HCT116 (cell line): ENCODE measurements around the gene MCAT. TPM values are rescaled to one million over a fixed set of nuclear protein-coding genes. Genes with fewer than 3 reads are reported as not detected.

Source experiments
- ATAC-seq: fragments of 200-7000 bp; cut with Tn5 transposase; 2 replicates; pipeline ENCODE4 v1.9.1; 2020; ENCODE audit warnings: mild to moderate bottlenecking, moderate library complexity
- BruUV-seq: library from RNA; stranded (reverse); fragments of 400-500 nt; replicated peaks from 2 replicates; lab custom pipeline; 2021; lab: Mats Ljungman, UMichigan
- CTCF ChIA-PET: fragments of 300-600 bp; sonication (Branson Sonifier 250); formaldehyde crosslinking; loops from one replicate; lab custom pipeline; 2021; ENCODE audit warnings: antibody characterized with exemption; lab: Charles Lee
- POLR2A ChIA-PET: fragments of 300-600, 350-600 bp; sonication (Branson Sonifier 250); formaldehyde crosslinking; loops from one replicate; lab custom pipeline; 2021; ENCODE audit warnings: antibody characterized with exemption; lab: Charles Lee
- RAD21 ChIA-PET, 2 experiments: fragments of 300-600 bp; sonication (Branson Sonifier 250); formaldehyde crosslinking; loops; one replicate each; lab custom pipeline; 2023; ENCODE audit warnings: low total read pairs in 2 of 2; ENCODE audit not compliant: uncharacterized antibody in 2 of 2, unreplicated experiment in 2 of 2, low non-redundant PET in 1 of 2; lab: Charles Lee
- DNase-seq: peaks from one replicate; pipeline ENCODE4 v3.0.0-alpha.2; 2010; ENCODE audit warnings: low read depth, low spot score
- H2AFZ ChIP-seq: fragments of 200-600 bp; shearing (Covaris generic), sonication (generic); 2 replicates; pipeline ENCODE4 v1.6.1; 2017; ENCODE audit warnings: low read depth, mixed run types, mixed read lengths, antibody characterized with exemption, low read length; ENCODE audit not compliant: poor library complexity, severe bottlenecking
- H3K27ac ChIP-seq: 2 replicates; pipeline ENCODE4 v1.5.1; 2012; ENCODE audit warnings: low read depth, low read length
- H3K27me3 ChIP-seq: fragments of 200-600 bp; sonication (generic); 2 replicates; pipeline ENCODE4 v1.6.1; 2016; ENCODE audit warnings: mixed run types, low read length, mixed read lengths; ENCODE audit not compliant: insufficient read depth
- H3K36me3 ChIP-seq, 2 experiments: fragments of 200-500 bp in 1 of 2; fragments of 200-600 bp in 1 of 2; sonication (Bioruptor generic) in 1 of 2; sonication (generic) in 1 of 2; 2 replicates each; pipeline versions ENCODE4 v1.5.1 to v1.6.1; 2014 to 2016; ENCODE audit warnings: low read length in 2 of 2, inconsistent platforms in 1 of 2, mixed read lengths in 1 of 2, mixed run types in 1 of 2; ENCODE audit not compliant: insufficient read depth in 2 of 2, control insufficient read depth in 1 of 2
- H3K4me1 ChIP-seq, 2 experiments: fragments of 200-600 bp in 1 of 2; sonication (generic) in 1 of 2; 2 replicates each; pipeline versions ENCODE4 v1.5.1 to v1.6.1; 2012 to 2017; ENCODE audit warnings: low read length in 2 of 2, inconsistent platforms in 1 of 2, mild to moderate bottlenecking in 1 of 2, mixed read lengths in 1 of 2, mixed run types in 1 of 2, moderate library complexity in 1 of 2; ENCODE audit not compliant: insufficient read depth in 2 of 2, control insufficient read depth in 1 of 2
- H3K4me2 ChIP-seq: fragments of 200-600 bp; sonication (generic); 2 replicates; pipeline ENCODE4 v1.6.1; 2017; ENCODE audit warnings: mixed run types, low read length, mixed read lengths
- H3K4me3 ChIP-seq, 2 experiments: fragments of 200-600 bp in 1 of 2; sonication (generic) in 1 of 2; replicated peaks in 1 of 2; 2 replicates each; pipeline ENCODE4 v1.5.1; 2011 to 2016; ENCODE audit warnings: low read length in 2 of 2, control low read depth in 1 of 2, low read depth in 1 of 2, mild to moderate bottlenecking in 1 of 2, mixed read lengths in 1 of 2, mixed run types in 1 of 2
- H3K79me2 ChIP-seq: fragments of 200-600 bp; sonication (generic); 2 replicates; pipeline ENCODE4 v1.6.1; 2017; ENCODE audit warnings: mild to moderate bottlenecking, mixed run types, low read length, moderate library complexity, mixed read lengths; ENCODE audit not compliant: insufficient read depth
- H3K9ac ChIP-seq: fragments of 200-600 bp; sonication (generic); 2 replicates; pipeline ENCODE4 v1.6.1; 2016; ENCODE audit warnings: low read length, mixed read lengths
- H3K9me2 ChIP-seq: fragments of 200-600 bp; sonication (generic), shearing (Covaris generic); 2 replicates; pipeline ENCODE4 v1.6.1; 2017; ENCODE audit warnings: mixed run types, mild to moderate bottlenecking, moderate library complexity; ENCODE audit not compliant: insufficient read depth
- H3K9me3 ChIP-seq, 2 experiments: fragments of 200-500 bp in 1 of 2; fragments of 200-600 bp in 1 of 2; sonication (Bioruptor generic) in 1 of 2; sonication (generic) in 1 of 2; 2 replicates each; pipeline ENCODE4 v1.6.1; 2014 to 2017; ENCODE audit warnings: low read length in 2 of 2, mixed read lengths in 2 of 2, inconsistent platforms in 1 of 2, low read depth in 1 of 2, mild to moderate bottlenecking in 1 of 2, mixed run types in 1 of 2, moderate library complexity in 1 of 2; ENCODE audit not compliant: control insufficient read depth in 1 of 2, insufficient read depth in 1 of 2
- H4K20me1 ChIP-seq: fragments of 200-600 bp; sonication (generic), shearing (Covaris generic); 2 replicates; pipeline ENCODE4 v1.6.1; 2017; ENCODE audit warnings: mixed run types, mild to moderate bottlenecking, moderate library complexity; ENCODE audit not compliant: insufficient read depth
- ELF1 ChIP-seq: IDR thresholded peaks from 2 replicates; pipeline ENCODE4 v1.6.1; 2012; ENCODE audit warnings: low read depth, borderline replicate concordance
- EZH2phosphoT487 ChIP-seq: fragments of 200-600 bp; IDR thresholded peaks from 2 replicates; pipeline ENCODE4 v1.6.1; 2018; ENCODE audit warnings: antibody characterized with exemption, borderline replicate concordance
- FOSL1 ChIP-seq: IDR thresholded peaks from 2 replicates; pipeline ENCODE4 v1.6.1; 2012; ENCODE audit warnings: low read depth
- JUND ChIP-seq: IDR thresholded peaks from 2 replicates; pipeline ENCODE4 v1.6.1; 2012
- POLR2A ChIP-seq: IDR thresholded peaks from 2 replicates; pipeline ENCODE4 v1.7.0; 2011; ENCODE audit warnings: borderline replicate concordance; ENCODE audit not compliant: insufficient read depth, insufficient read length; ENCODE audit errors: extremely low read depth
- POLR2AphosphoS5 ChIP-seq: IDR thresholded peaks from 2 replicates; pipeline ENCODE4 v1.6.1; 2011; ENCODE audit warnings: mild to moderate bottlenecking, low read depth, low read length, moderate library complexity
- SIN3A ChIP-seq: IDR thresholded peaks from 2 replicates; pipeline ENCODE4 v1.6.1; 2012; ENCODE audit warnings: low read depth
- SP1 ChIP-seq: IDR thresholded peaks from 2 replicates; pipeline ENCODE4 v1.6.1; 2012; ENCODE audit warnings: low read depth
- SRF ChIP-seq: IDR thresholded peaks from 2 replicates; pipeline ENCODE4 v1.6.1; 2012; ENCODE audit warnings: low read depth
- TCF7L2 ChIP-seq: IDR thresholded peaks from 2 replicates; pipeline ENCODE4 v1.7.0; 2011; ENCODE audit warnings: borderline replicate concordance, inconsistent platforms; ENCODE audit not compliant: insufficient read depth, insufficient read length; ENCODE audit errors: extremely low read depth
- YY1 ChIP-seq: IDR thresholded peaks from 2 replicates; pipeline ENCODE4 v1.6.1; 2011; ENCODE audit warnings: low read length, low read depth, moderate library complexity, mild to moderate bottlenecking; ENCODE audit not compliant: insufficient replicate concordance; ENCODE audit errors: extremely low read depth
- ZFX ChIP-seq: fragments of 450-650 bp; IDR thresholded peaks from 2 replicates; pipeline ENCODE4 v1.6.1; 2017
- ZNF274 ChIP-seq: fragments of 200-500 bp; sonication (Bioruptor generic); IDR thresholded peaks from 2 replicates; pipeline ENCODE4 v1.6.1; 2014; ENCODE audit warnings: mild to moderate bottlenecking, low read depth, low read length, inconsistent platforms
- intact Hi-C: fragments of 100-400 bp; cut with micrococcal nuclease; formaldehyde crosslinking; loops from 2 replicates; pipeline ENCODE4 v1.10.0; 2022
- total RNA-seq: library from RNA; stranded (reverse); gene quantifications from one replicate; pipeline ENCODE4 v1.2.1, GENCODE V29; 2021; ENCODE audit not compliant: unreplicated experiment
- TF ChIP-seq, protein P1 (sequence below): IDR thresholded peaks from 2 replicates; pipeline ENCODE4 v1.6.1; 2012
- TF ChIP-seq, protein P2 (sequence below): IDR thresholded peaks from 2 replicates; pipeline ENCODE4 v1.6.1; 2011; ENCODE audit warnings: mild to moderate bottlenecking, low read length, moderate library complexity; ENCODE audit not compliant: insufficient replicate concordance; ENCODE audit errors: extremely low read depth
- TF ChIP-seq, protein P3 (sequence below), 3 experiments: fragments of 200-600 bp in 1 of 3; sonication (generic) in 1 of 3; IDR thresholded peaks in 2 of 3; conservative IDR thresholded peaks in 1 of 3; 2 replicates each; pipeline ENCODE4 v1.5.1; 2012 to 2017; ENCODE audit warnings: low read depth in 2 of 3, low read length in 2 of 3, antibody characterized with exemption in 1 of 3, borderline replicate concordance in 1 of 3, control low read depth in 1 of 3, mild to moderate bottlenecking in 1 of 3, mixed read lengths in 1 of 3, mixed run types in 1 of 3, moderate library complexity in 1 of 3; ENCODE audit not compliant: insufficient read depth in 1 of 3

MCAT gene
- total RNA-seq, 1 experiment from 2014 or later, result 34.8 TPM

DNA sequence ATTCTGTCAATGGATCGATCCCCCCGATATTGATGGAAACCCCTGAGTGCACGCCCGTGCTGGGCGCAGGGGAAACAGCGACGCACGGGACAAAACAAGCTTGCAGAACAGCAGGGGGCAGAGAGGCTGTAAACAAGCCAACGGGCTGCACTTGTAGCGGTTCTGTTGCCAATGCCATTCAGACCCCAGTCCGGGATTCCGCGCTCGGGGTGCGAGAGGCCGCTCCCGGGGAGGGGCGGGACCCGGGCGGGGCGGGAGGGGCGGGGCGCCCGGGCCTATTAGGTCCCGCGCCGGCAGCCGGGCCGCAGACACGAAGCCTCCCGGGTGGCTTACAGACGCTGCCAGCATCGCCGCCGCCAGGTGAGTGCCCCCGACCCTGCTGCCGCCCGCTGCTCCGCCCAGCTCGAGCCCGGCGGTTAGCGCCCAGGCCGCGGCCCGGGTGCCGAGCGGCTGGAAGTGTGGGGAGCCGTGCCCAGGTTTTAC lies 32.7 kb downstream of the MCAT start, which contains the start of gene BIK (continued):
- no peak for TF ChIP-seq ELF1

DNA sequence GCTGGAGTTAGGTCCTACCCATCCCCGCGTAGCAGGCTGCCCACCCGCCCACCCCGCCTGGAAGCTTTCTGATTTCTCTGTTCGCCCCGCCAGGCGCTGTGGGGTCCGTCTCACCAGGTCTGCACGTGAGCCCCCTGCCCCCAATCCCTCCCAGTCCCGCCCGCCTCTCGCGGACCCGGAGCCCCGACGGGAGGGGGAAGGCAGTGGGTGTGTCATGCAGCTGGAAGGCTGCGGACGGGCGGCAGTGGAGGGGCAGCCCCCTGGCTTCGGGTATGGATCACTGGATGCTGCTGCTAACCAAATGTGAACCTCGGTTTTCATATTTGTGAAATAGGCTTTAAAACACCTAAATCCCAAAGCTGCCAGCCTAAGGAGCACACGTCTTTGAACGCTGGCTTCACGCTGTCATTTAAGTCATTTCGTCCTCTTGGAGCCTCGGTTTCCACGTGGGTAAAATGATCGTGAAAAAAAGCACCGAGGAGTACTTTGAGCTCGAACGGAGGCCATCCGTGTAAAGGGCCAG lies 33.2 kb downstream of the MCAT start:
- ChIA-PET RAD21 (interaction anchor here in 1 of 2 experiments (0.7 kb wide), 1 partner anchor 36 kb away, joined by 4 read pairs; no protein-coding TSS in a partner anchor), CTCF (no interaction called here)
- H3K9me3 ChIP-seq, result no peaks in the 10 kb centered on the region
- H3K27me3 ChIP-seq, result no peaks in the 10 kb centered on the region
- H3K36me3 ChIP-seq, result no peaks in the 10 kb centered on the region
- H4K20me1 ChIP-seq, result no peaks in the 10 kb centered on the region
- no peak overlapping the region for H3K27ac ChIP-seq
- no TSS peak for BruUV-seq
- peak overlapping the region; percentile 76 for H3K9ac ChIP-seq
- H3K4me1 ChIP-seq, result peaks cover 9 to 21% of the 10 kb centered on the region in 2 experiments
- no peak for DNase-seq
- peak overlapping the region; percentile 77 for H2AFZ ChIP-seq
- peak overlapping the region; percentile 65 to 83 for H3K4me3 ChIP-seq
- TF ChIP-seq EZH2phosphoT487, result no peak
- no peak for TF ChIP-seq SP1
- no peak for TF ChIP-seq FOSL1
- TF ChIP-seq, protein P1, sequence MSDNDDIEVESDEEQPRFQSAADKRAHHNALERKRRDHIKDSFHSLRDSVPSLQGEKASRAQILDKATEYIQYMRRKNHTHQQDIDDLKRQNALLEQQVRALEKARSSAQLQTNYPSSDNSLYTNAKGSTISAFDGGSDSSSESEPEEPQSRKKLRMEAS, result no peak
- no peak for TF ChIP-seq SIN3A
- no peak for TF ChIP-seq ZNF274
- no peak for TF ChIP-seq SRF
- TF ChIP-seq, protein P2, sequence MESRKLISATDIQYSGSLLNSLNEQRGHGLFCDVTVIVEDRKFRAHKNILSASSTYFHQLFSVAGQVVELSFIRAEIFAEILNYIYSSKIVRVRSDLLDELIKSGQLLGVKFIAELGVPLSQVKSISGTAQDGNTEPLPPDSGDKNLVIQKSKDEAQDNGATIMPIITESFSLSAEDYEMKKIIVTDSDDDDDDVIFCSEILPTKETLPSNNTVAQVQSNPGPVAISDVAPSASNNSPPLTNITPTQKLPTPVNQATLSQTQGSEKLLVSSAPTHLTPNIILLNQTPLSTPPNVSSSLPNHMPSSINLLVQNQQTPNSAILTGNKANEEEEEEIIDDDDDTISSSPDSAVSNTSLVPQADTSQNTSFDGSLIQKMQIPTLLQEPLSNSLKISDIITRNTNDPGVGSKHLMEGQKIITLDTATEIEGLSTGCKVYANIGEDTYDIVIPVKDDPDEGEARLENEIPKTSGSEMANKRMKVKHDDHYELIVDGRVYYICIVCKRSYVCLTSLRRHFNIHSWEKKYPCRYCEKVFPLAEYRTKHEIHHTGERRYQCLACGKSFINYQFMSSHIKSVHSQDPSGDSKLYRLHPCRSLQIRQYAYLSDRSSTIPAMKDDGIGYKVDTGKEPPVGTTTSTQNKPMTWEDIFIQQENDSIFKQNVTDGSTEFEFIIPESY, result no peak
- TF ChIP-seq, protein P3, sequence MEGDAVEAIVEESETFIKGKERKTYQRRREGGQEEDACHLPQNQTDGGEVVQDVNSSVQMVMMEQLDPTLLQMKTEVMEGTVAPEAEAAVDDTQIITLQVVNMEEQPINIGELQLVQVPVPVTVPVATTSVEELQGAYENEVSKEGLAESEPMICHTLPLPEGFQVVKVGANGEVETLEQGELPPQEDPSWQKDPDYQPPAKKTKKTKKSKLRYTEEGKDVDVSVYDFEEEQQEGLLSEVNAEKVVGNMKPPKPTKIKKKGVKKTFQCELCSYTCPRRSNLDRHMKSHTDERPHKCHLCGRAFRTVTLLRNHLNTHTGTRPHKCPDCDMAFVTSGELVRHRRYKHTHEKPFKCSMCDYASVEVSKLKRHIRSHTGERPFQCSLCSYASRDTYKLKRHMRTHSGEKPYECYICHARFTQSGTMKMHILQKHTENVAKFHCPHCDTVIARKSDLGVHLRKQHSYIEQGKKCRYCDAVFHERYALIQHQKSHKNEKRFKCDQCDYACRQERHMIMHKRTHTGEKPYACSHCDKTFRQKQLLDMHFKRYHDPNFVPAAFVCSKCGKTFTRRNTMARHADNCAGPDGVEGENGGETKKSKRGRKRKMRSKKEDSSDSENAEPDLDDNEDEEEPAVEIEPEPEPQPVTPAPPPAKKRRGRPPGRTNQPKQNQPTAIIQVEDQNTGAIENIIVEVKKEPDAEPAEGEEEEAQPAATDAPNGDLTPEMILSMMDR (IDR thresholded peaks at IDR 0.05 in 2 of 3, conservative IDR thresholded peaks at IDR 0.05 in 1 of 3; ENCODE audit: borderline replicate concordance in 1 of 3, insufficient read depth in 1 of 3, low read depth in 2 of 3, low read length in 2 of 3), result no peak
- TF ChIP-seq ZFX, result no peak
- TF ChIP-seq YY1, result no peak
- no peak for TF ChIP-seq TCF7L2
- no peak for TF ChIP-seq JUND
- no peak for TF ChIP-seq POLR2AphosphoS5
- TF ChIP-seq POLR2A, result no peak
- no peak for TF ChIP-seq ELF1
- TF ChIP-seq, all 23 proteins: peak for 0
- POLR2A ChIA-PET, result interaction anchor here (0.7 to 5.4 kb wide), 4 partner anchors 13 to 835 kb away, joined by 3 to 28 read pairs (median 4); no protein-coding TSS in a partner anchor
- Histone ChIP-seq H3K79me2 (peaks cover 24% of the 10 kb centered on the region; the same call in 1 of the 2 replicates), H3K4me2 (peak overlapping the region; percentile 97), H3K9me2 (no peaks in the 10 kb centered on the region)
- intact Hi-C loops, result no loop called here
- no peak for ATAC-seq
